ENCODE data around the gene CHST7. TPM values are rescaled to one million over a fixed set of nuclear protein-coding genes. Genes with fewer than 3 reads are reported as not detected.

Gene CHST7
- total and polyA plus RNA-seq, 2 donors, result 2.6 to 3.1 TPM

GRCh38 chrX:46588263-46588662 lies 14.7 kb downstream of the CHST7 start:
- Histone ChIP-seq H3K27ac (ENCODE audit: low read depth in 1 of 2, low read length in 1 of 2) (peak overlapping the region; percentile 56 to 79), H3K36me3 (ENCODE audit: control insufficient read depth in 2 of 2, insufficient read depth in 2 of 2, low read length in 1 of 2) (no peaks in the 10 kb centered on the region), H3K4me1 (ENCODE audit: control insufficient read depth in 2 of 2, insufficient read depth in 2 of 2, low read length in 2 of 2) (peaks cover 4 to 20% of the 10 kb centered on the region in 2 donors), H3K27me3 (ENCODE audit: control insufficient read depth in 2 of 2, insufficient read depth in 1 of 2, low read length in 1 of 2) (no peaks in the 10 kb centered on the region), H3K4me3 (ENCODE audit: low read length in 2 of 2) (no peak overlapping the region), H3K9me3 (ENCODE audit: control insufficient read depth in 2 of 2, insufficient read depth in 1 of 2, low read length in 1 of 2) (no peaks in the 10 kb centered on the region)
- DNase-seq (ENCODE audit: low read depth in 6 of 9, low spot score in 9 of 9), result peak in 8 of 9 donors; percentile 32 to 88 (median 64)
- 5% methylated on average over 4 of the region's 4 CpGs for WGBS

- no peak for DNase-seq (ENCODE audit: low read depth in 6 of 9, low spot score in 9 of 9)
- no peaks in the 10 kb centered on the region for H3K36me3 ChIP-seq (ENCODE audit: control insufficient read depth in 2 of 2, insufficient read depth in 2 of 2, low read length in 1 of 2)
- no peak overlapping the region for H3K4me3 ChIP-seq (ENCODE audit: low read length in 2 of 2)
- peaks cover 4 to 20% of the 10 kb centered on the region in 2 donors for H3K4me1 ChIP-seq (ENCODE audit: control insufficient read depth in 2 of 2, insufficient read depth in 2 of 2, low read length in 2 of 2)
- 93% methylated on average over 7 of the region's 7 CpGs for WGBS
- no peaks in the 10 kb centered on the region for H3K9me3 ChIP-seq (ENCODE audit: control insufficient read depth in 2 of 2, insufficient read depth in 1 of 2, low read length in 1 of 2)
- no peak overlapping the region for H3K27ac ChIP-seq (ENCODE audit: low read depth in 1 of 2, low read length in 1 of 2)
- no peaks in the 10 kb centered on the region for H3K27me3 ChIP-seq (ENCODE audit: control insufficient read depth in 2 of 2, insufficient read depth in 1 of 2, low read length in 1 of 2)
These were observed 16.6 kb downstream of the CHST7 start for GRCh38 chrX:46589977-46590723.

GRCh38 chrX:46595084-46595483 lies 21.5 kb downstream of the CHST7 start:
- Histone ChIP-seq H3K9me3 (ENCODE audit: control insufficient read depth in 2 of 2, insufficient read depth in 1 of 2, low read length in 1 of 2) (no peaks in the 10 kb centered on the region), H3K4me1 (ENCODE audit: control insufficient read depth in 2 of 2, insufficient read depth in 2 of 2, low read length in 2 of 2) (peaks cover 0 to 2% of the 10 kb centered on the region in 2 donors)
- WGBS, result 98% methylated on average over 1 of the region's 1 CpG

GRCh38 chrX:46597208-46597607 lies 23.6 kb downstream of the CHST7 start:
- H3K4me1 ChIP-seq (ENCODE audit: control insufficient read depth in 2 of 2, insufficient read depth in 2 of 2, low read length in 2 of 2), result no peaks in the 10 kb centered on the region
- no peaks in the 10 kb centered on the region for H3K36me3 ChIP-seq (ENCODE audit: control insufficient read depth in 2 of 2, insufficient read depth in 2 of 2, low read length in 1 of 2)
- H3K27me3 ChIP-seq (ENCODE audit: control insufficient read depth in 2 of 2, insufficient read depth in 1 of 2, low read length in 1 of 2), result no peaks in the 10 kb centered on the region
- DNase-seq (ENCODE audit: low read depth in 6 of 9, low spot score in 9 of 9), result no peak
- WGBS, result 98% methylated on average over 8 of the region's 8 CpGs
- H3K9me3 ChIP-seq (ENCODE audit: control insufficient read depth in 2 of 2, insufficient read depth in 1 of 2, low read length in 1 of 2), result no peaks in the 10 kb centered on the region
- H3K27ac ChIP-seq (ENCODE audit: low read depth in 1 of 2, low read length in 1 of 2), result no peak overlapping the region
- no peak overlapping the region for H3K4me3 ChIP-seq (ENCODE audit: low read length in 2 of 2)

More at GRCh38 chrX:46595084-46595483, 21.5 kb downstream of the CHST7 start:
- no peak overlapping the region for H3K4me3 ChIP-seq (ENCODE audit: low read length in 2 of 2)
- H3K27me3 ChIP-seq (ENCODE audit: control insufficient read depth in 2 of 2, insufficient read depth in 1 of 2, low read length in 1 of 2), result no peaks in the 10 kb centered on the region
- DNase-seq (ENCODE audit: low read depth in 6 of 9, low spot score in 9 of 9), result no peak
- no peak overlapping the region for H3K27ac ChIP-seq (ENCODE audit: low read depth in 1 of 2, low read length in 1 of 2)
- no peaks in the 10 kb centered on the region for H3K36me3 ChIP-seq (ENCODE audit: control insufficient read depth in 2 of 2, insufficient read depth in 2 of 2, low read length in 1 of 2)

GRCh38 chrX:46597771-46598170 lies 24.2 kb downstream of the CHST7 start:
- 88% methylated on average over 6 of the region's 6 CpGs for WGBS

GRCh38 chrX:46599051-46599560 lies 25.5 kb downstream of the CHST7 start:
- no peaks in the 10 kb centered on the region for H3K9me3 ChIP-seq (ENCODE audit: control insufficient read depth in 2 of 2, insufficient read depth in 1 of 2, low read length in 1 of 2)

More at GRCh38 chrX:46597771-46598170, 24.2 kb downstream of the CHST7 start:
- Histone ChIP-seq H3K27ac (ENCODE audit: low read depth in 1 of 2, low read length in 1 of 2) (no peak overlapping the region), H3K9me3 (ENCODE audit: control insufficient read depth in 2 of 2, insufficient read depth in 1 of 2, low read length in 1 of 2) (no peaks in the 10 kb centered on the region), H3K4me3 (ENCODE audit: low read length in 2 of 2) (no peak overlapping the region), H3K4me1 (ENCODE audit: control insufficient read depth in 2 of 2, insufficient read depth in 2 of 2, low read length in 2 of 2) (no peaks in the 10 kb centered on the region), H3K27me3 (ENCODE audit: control insufficient read depth in 2 of 2, insufficient read depth in 1 of 2, low read length in 1 of 2) (no peaks in the 10 kb centered on the region), H3K36me3 (ENCODE audit: control insufficient read depth in 2 of 2, insufficient read depth in 2 of 2, low read length in 1 of 2) (no peaks in the 10 kb centered on the region)
- no peak for DNase-seq (ENCODE audit: low read depth in 6 of 9, low spot score in 9 of 9)

GRCh38 chrX:46601283-46601682 lies 27.7 kb downstream of the CHST7 start:
- WGBS, result 91% methylated on average over 6 of the region's 6 CpGs
- Histone ChIP-seq H3K27me3 (ENCODE audit: control insufficient read depth in 2 of 2, insufficient read depth in 1 of 2, low read length in 1 of 2) (no peaks in the 10 kb centered on the region), H3K9me3 (ENCODE audit: control insufficient read depth in 2 of 2, insufficient read depth in 1 of 2, low read length in 1 of 2) (no peaks in the 10 kb centered on the region), H3K4me1 (ENCODE audit: control insufficient read depth in 2 of 2, insufficient read depth in 2 of 2, low read length in 2 of 2) (no peaks in the 10 kb centered on the region), H3K4me3 (ENCODE audit: low read length in 2 of 2) (no peak overlapping the region), H3K36me3 (ENCODE audit: control insufficient read depth in 2 of 2, insufficient read depth in 2 of 2, low read length in 1 of 2) (no peaks in the 10 kb centered on the region), H3K27ac (ENCODE audit: low read depth in 1 of 2, low read length in 1 of 2) (no peak overlapping the region)
- no peak for DNase-seq (ENCODE audit: low read depth in 6 of 9, low spot score in 9 of 9)

More at GRCh38 chrX:46599051-46599560, 25.5 kb downstream of the CHST7 start:
- WGBS, result 100% methylated on average over 1 of the region's 1 CpG
- DNase-seq (ENCODE audit: low read depth in 6 of 9, low spot score in 9 of 9), result no peak
- Histone ChIP-seq H3K36me3 (ENCODE audit: control insufficient read depth in 2 of 2, insufficient read depth in 2 of 2, low read length in 1 of 2) (no peaks in the 10 kb centered on the region), H3K4me3 (ENCODE audit: low read length in 2 of 2) (no peak overlapping the region), H3K27ac (ENCODE audit: low read depth in 1 of 2, low read length in 1 of 2) (no peak overlapping the region), H3K4me1 (ENCODE audit: control insufficient read depth in 2 of 2, insufficient read depth in 2 of 2, low read length in 2 of 2) (no peaks in the 10 kb centered on the region), H3K27me3 (ENCODE audit: control insufficient read depth in 2 of 2, insufficient read depth in 1 of 2, low read length in 1 of 2) (no peaks in the 10 kb centered on the region)

- Histone ChIP-seq H3K4me1 (ENCODE audit: control insufficient read depth in 2 of 2, insufficient read depth in 2 of 2, low read length in 2 of 2) (no peaks in the 10 kb centered on the region), H3K4me3 (ENCODE audit: low read length in 2 of 2) (no peak overlapping the region), H3K9me3 (ENCODE audit: control insufficient read depth in 2 of 2, insufficient read depth in 1 of 2, low read length in 1 of 2) (no peaks in the 10 kb centered on the region), H3K36me3 (ENCODE audit: control insufficient read depth in 2 of 2, insufficient read depth in 2 of 2, low read length in 1 of 2) (no peaks in the 10 kb centered on the region), H3K27ac (ENCODE audit: low read depth in 1 of 2, low read length in 1 of 2) (no peak overlapping the region), H3K27me3 (ENCODE audit: control insufficient read depth in 2 of 2, insufficient read depth in 1 of 2, low read length in 1 of 2) (no peaks in the 10 kb centered on the region)
- WGBS, result 99% methylated on average over 6 of the region's 6 CpGs
- DNase-seq (ENCODE audit: low read depth in 6 of 9, low spot score in 9 of 9), result no peak
These were observed 29.0 kb downstream of the CHST7 start for GRCh38 chrX:46602468-46603102.

- Histone ChIP-seq H3K27ac (ENCODE audit: low read depth in 1 of 2, low read length in 1 of 2) (no peak overlapping the region), H3K4me3 (ENCODE audit: low read length in 2 of 2) (no peak overlapping the region), H3K27me3 (ENCODE audit: control insufficient read depth in 2 of 2, insufficient read depth in 1 of 2, low read length in 1 of 2) (no peaks in the 10 kb centered on the region), H3K36me3 (ENCODE audit: control insufficient read depth in 2 of 2, insufficient read depth in 2 of 2, low read length in 1 of 2) (no peaks in the 10 kb centered on the region), H3K9me3 (ENCODE audit: control insufficient read depth in 2 of 2, insufficient read depth in 1 of 2, low read length in 1 of 2) (no peaks in the 10 kb centered on the region), H3K4me1 (ENCODE audit: control insufficient read depth in 2 of 2, insufficient read depth in 2 of 2, low read length in 2 of 2) (peaks cover 0 to 8% of the 10 kb centered on the region in 2 donors)
- WGBS, result 98% methylated on average over 11 of the region's 11 CpGs
- DNase-seq (ENCODE audit: low read depth in 6 of 9, low spot score in 9 of 9), result no peak
These were observed 34.4 kb downstream of the CHST7 start for GRCh38 chrX:46607916-46608315.
